Neutrophil (primary cell): ENCODE results near the gene MREG.

ENCODE experiments used
- H3K27ac ChIP-seq: fragments of 200-600 bp; sonication (generic); 2 replicates; pipeline ENCODE4 v1.5.1; 2016; ENCODE audit warnings: mild to moderate bottlenecking, moderate library complexity
- H3K27me3 ChIP-seq: fragments of 200-600 bp; sonication (generic); 2 replicates; pipeline ENCODE4 v1.6.0; 2016; ENCODE audit warnings: mild to moderate bottlenecking
- H3K36me3 ChIP-seq: fragments of 200-600 bp; sonication (generic); 2 replicates; pipeline ENCODE4 v1.5.1; 2017
- H3K4me1 ChIP-seq, 2 experiments: fragments of 200-600 bp in 1 of 2; sonication (generic) in 1 of 2; 1 replicate in 1 of 2; 2 replicates in 1 of 2; pipeline versions ENCODE4 v1.5.1 to v1.6.1; 2013 to 2016; ENCODE audit warnings: low read depth in 1 of 2, low read length in 1 of 2, mild to moderate bottlenecking in 1 of 2, moderate library complexity in 1 of 2; ENCODE audit not compliant: control insufficient read depth in 1 of 2, insufficient read depth in 1 of 2
- H3K4me3 ChIP-seq, 2 experiments: fragments of 200-600 bp in 1 of 2; sonication (generic) in 1 of 2; 1 replicate in 1 of 2; 2 replicates in 1 of 2; pipeline ENCODE4 v1.5.1; 2013 to 2016; ENCODE audit warnings: low read depth in 1 of 2, low read length in 1 of 2, mild to moderate bottlenecking in 1 of 2, moderate library complexity in 1 of 2
- H3K9me3 ChIP-seq: fragments of 200-600 bp; sonication (generic); 2 replicates; pipeline ENCODE4 v1.5.1; 2016
- CTCF ChIP-seq: fragments of 200-600 bp; sonication (generic); IDR thresholded peaks from 2 replicates; pipeline ENCODE4 v1.5.1; 2016; ENCODE audit warnings: antibody characterized with exemption

The MREG gene

DNA sequence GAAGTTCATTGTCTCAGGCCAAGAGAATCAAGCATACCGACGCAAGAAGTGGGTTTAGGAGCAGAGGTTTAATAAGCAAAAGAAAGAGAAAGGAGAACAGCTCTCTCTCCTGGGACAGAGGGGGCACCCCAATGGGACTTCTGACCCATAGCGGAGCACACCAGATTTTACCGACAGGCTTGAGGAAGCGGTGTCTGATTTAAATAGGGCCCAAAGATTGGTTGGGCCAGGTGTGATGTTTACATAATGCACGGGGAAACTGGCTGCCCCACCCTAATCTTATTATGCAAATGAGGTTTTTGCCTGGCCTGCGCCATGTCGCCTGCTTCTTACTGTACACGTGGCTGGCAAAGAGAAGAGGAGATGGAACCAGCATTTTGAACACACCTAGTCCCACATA lies 106.2 kb downstream of the MREG start:
- Histone ChIP-seq H3K27ac (no peak overlapping the region), H3K36me3 (no peaks in the 10 kb centered on the region), H3K27me3 (peaks cover 18% of the 10 kb centered on the region), H3K4me3 (no peak overlapping the region), H3K9me3 (no peaks in the 10 kb centered on the region), H3K4me1 (no peaks in the 10 kb centered on the region)
- no peak for TF ChIP-seq CTCF

GRCh38 chr2:215906458-215906857 lies 106.9 kb downstream of the MREG start:
- no peaks in the 10 kb centered on the region for H3K36me3 ChIP-seq
- TF ChIP-seq CTCF: no peak
- H3K27me3 ChIP-seq: peaks cover 23% of the 10 kb centered on the region
- H3K4me1 ChIP-seq: no peaks in the 10 kb centered on the region
- no peak overlapping the region for H3K27ac ChIP-seq
- no peaks in the 10 kb centered on the region for H3K9me3 ChIP-seq
- no peak overlapping the region for H3K4me3 ChIP-seq

DNA sequence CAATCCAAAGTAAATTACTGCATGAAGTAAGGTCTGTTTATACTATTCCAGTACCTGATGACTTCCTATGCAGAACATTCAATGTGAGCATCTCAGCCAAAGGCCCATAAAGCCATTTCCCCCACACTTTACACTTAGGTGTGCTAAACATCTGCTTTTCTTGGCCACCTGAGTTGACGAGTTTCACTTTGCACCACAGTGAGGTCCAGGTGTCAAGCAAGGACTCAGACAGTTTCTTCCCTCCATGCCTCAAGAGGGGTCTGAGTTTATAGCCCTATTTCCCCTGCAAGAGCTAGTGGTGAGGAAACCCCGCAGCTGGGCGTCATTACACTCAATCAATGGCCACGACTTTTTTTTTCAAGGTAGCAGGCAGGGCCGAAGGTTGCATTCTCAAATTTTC lies 107.7 kb downstream of the MREG start:
- Histone ChIP-seq H3K27me3 (peaks cover 23% of the 10 kb centered on the region), H3K4me3 (no peak overlapping the region), H3K27ac (no peak overlapping the region), H3K9me3 (no peaks in the 10 kb centered on the region), H3K4me1 (peaks cover 3% of the 10 kb centered on the region in 2 experiments), H3K36me3 (no peaks in the 10 kb centered on the region)
- no peak for TF ChIP-seq CTCF

DNA sequence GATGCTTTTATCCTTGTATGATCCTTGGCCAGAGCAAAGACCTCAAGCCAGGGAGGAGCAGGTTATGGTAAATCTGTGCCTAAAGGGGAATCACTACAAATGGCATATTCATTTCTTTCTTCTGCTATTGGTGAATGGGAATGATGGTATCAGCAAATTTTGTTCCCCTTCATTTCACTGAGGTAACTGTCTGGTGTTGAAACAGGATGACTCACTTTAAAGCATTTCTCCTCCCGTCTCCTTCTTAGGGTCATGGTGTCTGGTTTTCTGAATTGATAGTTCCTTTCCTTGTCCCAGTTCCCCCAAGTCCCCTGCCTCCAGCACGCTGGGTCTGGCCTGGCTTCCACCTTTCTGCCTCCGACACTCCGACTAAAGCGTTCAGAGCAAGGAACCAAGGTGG lies 109.2 kb downstream of the MREG start:
- Histone ChIP-seq H3K4me3 (no peak overlapping the region), H3K36me3 (no peaks in the 10 kb centered on the region), H3K9me3 (no peaks in the 10 kb centered on the region), H3K4me1 (peaks cover 12 to 15% of the 10 kb centered on the region in 2 experiments), H3K27me3 (peaks cover 23% of the 10 kb centered on the region), H3K27ac (no peak overlapping the region)
- no peak for TF ChIP-seq CTCF

DNA sequence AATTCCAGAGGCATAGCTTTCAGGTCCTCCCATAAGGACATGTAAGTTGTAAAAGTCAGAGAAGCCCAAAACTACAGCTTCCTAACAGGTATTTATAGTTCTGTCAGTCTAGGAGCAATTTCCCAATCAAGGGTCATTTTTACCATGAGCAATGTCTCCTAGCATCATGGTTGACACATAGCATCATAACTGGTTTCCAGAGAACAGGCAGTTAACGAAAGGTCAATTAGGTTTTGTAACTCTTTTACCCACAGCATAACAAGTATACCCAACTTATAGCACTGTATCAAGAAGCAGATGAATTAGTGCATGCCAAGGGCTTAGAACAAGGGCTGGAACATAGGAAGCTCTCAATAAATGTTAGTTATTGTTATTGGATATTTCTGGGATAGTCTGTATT lies 110.1 kb downstream of the MREG start:
- Histone ChIP-seq H3K27me3 (peaks cover 24% of the 10 kb centered on the region), H3K4me1 (peaks cover 12 to 16% of the 10 kb centered on the region in 2 experiments), H3K27ac (no peak overlapping the region), H3K4me3 (no peak overlapping the region), H3K9me3 (no peaks in the 10 kb centered on the region), H3K36me3 (no peaks in the 10 kb centered on the region)
- no peak for TF ChIP-seq CTCF

DNA sequence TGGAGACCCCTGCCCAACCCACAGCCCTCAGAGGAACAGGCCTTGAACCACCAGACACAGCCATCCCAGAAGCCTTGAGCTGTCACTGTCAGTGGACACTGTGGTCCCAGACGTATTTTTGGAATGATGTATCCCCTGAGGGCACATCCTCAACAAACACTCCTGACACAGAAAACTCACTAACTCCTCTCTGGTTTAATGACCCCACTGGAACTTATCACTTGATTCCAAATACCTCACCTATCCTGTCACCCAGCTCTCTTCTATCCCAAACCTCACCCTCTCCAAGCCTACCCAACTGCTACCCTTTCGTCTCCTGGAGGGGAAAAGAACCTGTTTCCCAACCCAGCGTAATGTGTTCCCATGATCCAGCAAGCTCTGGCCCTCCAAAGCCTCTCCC lies 111.6 kb downstream of the MREG start:
- H3K36me3 ChIP-seq: no peaks in the 10 kb centered on the region
- H3K4me3 ChIP-seq: no peak overlapping the region
- no peak for TF ChIP-seq CTCF
- H3K9me3 ChIP-seq: no peaks in the 10 kb centered on the region
- H3K27ac ChIP-seq: no peak overlapping the region
- H3K27me3 ChIP-seq: peaks cover 27% of the 10 kb centered on the region
- peaks cover 12 to 16% of the 10 kb centered on the region in 2 experiments for H3K4me1 ChIP-seq
